Central memory CD4-positive, alpha-beta T cell (primary cell): ENCODE measurements around the gene CYB5B.
A peak's percentile ranks its signal among the peaks of the same experiment; 100 is the strongest.

Source experiments
- DNase-seq: peaks from one replicate; pipeline ENCODE4 v3.0.0; 2022
- total RNA-seq, 3 experiments: gene quantifications; one replicate each; lab custom pipeline; 2026; lab: John Stamatoyannopoulos, UW

Gene CYB5B
- total RNA-seq = 37.8 to 119 (median 71.2) reads per million in 3 experiments

DNA sequence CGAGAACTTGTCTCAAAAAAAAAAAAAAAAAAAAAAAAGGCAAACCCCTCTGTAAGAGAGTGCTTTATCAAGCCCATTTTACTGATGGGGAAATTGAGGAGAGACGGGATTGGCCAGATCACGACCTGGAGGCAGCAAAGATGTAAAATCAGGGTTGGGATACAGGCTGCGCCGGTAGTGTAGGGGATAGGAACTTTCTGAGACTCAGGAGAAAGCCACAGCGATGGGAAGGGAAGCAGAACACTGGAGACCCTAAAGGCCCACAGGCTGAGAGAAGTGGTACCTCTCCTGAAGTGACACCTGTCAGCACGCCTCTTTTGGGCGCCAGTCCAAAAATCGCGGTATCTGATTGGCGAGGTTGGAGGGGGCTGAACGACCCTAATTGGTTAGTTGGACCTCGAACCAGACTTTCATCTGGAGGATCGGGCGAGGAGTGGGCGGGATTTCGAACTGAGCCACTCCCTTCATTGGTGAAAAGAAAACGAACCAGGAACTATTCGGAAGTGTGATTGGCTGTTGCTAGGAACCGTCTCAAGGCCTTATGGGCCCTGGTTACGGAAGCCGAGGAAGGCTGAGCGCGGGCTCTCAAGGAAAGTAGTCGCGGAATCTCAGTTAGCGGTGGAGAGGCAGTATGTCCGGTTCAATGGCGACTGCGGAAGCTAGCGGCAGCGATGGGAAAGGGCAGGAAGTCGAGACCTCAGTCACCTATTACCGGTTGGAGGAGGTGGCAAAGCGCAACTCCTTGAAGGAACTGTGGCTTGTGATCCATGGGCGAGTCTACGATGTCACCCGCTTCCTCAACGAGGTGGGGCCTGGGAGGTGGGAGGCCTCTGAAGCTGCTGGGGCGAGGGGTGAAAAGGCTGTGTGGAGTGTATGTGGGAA is at the start of gene CYB5B:
Gene CYB5B, plus strand, starts transcription at position 567 of the 882 bp plus-strand sequence. Its CDS starts 65 bp downstream, at position 632.
- DNase-seq = peak; percentile 97

- no peak for DNase-seq
These were observed 47.9 kb upstream of the CYB5B start for GRCh38 chr16:69376393-69377059.

DNA sequence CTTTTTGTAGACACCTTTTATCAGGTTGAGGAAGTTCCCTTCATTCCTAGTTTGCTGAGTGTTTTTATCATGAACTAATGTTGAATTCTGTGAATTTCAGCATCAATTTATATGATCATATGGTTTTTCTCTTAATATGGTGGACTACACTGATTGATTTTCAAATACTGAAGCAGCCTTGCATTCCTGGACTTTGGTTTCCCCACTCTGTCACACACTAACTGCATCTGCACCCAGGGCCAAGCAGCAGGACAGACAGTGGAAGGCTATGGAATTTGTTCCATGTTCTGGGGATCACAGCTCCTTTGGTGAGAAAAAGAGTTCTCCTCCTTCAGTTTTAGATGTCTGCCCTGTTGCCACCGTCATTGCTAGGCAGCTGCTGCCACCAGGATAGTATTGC is 46.4 kb upstream of the CYB5B start:
- no peak for DNase-seq

- no peak for DNase-seq
These were observed 45.7 kb upstream of the CYB5B start for GRCh38 chr16:69378760-69379159.

DNA sequence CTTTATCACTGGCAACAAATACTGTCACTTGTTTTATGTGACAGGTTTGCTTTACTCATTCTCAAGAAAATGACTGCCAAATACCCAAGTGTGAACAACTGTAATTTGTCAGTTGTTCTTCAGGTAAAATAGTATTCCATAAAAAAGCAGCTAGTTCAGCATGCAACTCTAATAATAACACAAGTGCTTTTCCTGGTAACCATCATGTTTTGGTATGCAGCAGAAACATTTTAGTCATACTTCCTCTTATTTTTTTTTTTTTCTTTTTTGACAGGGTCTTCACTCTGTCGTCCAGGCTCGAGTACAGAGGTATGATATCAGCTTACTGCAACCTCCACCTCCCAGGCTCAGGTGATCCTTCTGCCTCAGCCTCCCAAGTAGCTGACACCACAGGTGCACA is 43.2 kb upstream of the CYB5B start:
- DNase-seq = no peak

DNA sequence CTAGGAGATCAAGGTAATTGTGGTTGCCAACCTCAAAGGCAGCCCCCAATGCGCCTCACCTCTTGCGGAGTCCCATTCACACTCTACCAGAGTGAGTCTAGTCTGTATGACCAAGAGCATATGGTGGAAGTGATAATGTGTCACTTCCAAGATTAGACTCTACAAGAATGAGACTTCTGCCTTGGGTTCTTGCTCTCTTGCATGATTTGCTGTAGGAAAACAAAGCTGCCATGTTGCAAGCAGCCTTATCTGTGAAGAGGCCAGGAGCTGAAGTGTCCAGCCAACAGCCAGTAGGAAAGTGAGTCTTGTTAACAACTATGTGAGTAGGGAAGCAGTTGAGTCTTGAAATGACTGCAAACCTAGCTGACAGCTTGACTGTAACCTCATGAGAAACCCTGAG is 42.0 kb upstream of the CYB5B start:
- no peak for DNase-seq

- no peak for DNase-seq
These were observed 39.4 kb upstream of the CYB5B start for GRCh38 chr16:69384974-69385373.

GRCh38 chr16:69386596-69386995 is 37.8 kb upstream of the CYB5B start:
- DNase-seq = no peak

- DNase-seq = no peak
These were observed 30.2 kb upstream of the CYB5B start for GRCh38 chr16:69393898-69394849.

DNA sequence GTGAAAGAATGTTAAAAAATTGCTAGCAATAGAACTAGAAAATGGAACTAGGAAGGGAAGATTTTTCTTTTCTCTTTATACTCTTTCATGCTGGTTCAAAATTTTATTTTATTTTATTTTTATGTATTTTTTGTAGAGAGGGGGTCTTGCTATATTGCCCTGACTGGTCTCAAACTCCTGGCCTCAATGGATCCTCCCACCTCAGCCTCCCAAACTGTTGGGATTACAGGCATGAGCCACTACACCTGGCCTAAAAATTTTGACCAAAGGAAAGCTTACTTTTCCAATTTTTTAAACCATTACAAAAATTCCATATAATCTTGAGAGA is 28.6 kb upstream of the CYB5B start:
- no peak for DNase-seq

- DNase-seq = peak; percentile 58
These were observed 28.0 kb upstream of the CYB5B start for GRCh38 chr16:69396187-69397061.

GRCh38 chr16:69397821-69398521 is 26.4 kb upstream of the CYB5B start:
- no peak for DNase-seq

GRCh38 chr16:69399361-69399760 is 25.1 kb upstream of the CYB5B start:
- no peak for DNase-seq

- no peak for DNase-seq
These were observed 22.0 kb upstream of the CYB5B start for GRCh38 chr16:69402439-69402838.

- DNase-seq = no peak
These were observed 20.1 kb upstream of the CYB5B start for GRCh38 chr16:69404275-69404805.

DNA sequence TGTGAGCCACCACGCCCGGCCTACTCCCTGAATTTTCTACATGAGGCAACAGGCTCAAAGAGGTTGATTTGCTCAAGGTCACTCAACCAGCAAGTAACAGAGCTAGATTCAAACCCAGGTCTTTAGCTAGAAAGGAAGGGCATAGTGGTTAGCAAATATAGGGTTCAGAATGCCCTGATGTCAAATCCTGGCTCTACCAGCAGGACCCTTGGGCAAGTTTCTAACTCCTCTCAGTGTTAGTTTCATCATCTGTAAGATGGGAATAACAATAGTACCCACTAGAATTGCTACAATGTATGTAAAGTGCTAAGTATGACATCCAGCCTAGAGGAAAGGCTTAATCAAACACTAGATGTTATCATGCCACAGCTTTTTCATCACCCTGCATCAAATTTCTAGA is 19.1 kb upstream of the CYB5B start:
- no peak for DNase-seq

DNA sequence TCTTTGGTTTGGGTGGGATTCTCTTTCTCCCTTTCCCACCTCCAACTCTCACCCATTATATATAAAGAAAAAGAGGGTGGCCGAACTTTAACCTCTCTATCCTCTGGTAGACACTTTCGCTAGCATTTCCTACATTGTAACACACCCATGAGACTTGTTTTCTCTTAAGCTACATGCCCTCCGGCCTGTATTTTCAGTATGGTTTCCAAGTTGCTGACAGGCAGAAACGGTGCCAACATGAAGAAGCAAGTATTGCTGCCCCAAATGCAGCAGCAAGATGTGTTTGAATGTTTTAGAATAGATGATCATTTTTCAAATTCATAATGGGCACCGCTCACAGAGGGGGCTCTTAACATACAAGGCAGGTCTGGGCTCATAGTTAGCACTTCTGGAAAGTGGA is 18.7 kb upstream of the CYB5B start:
- no peak for DNase-seq

- no peak for DNase-seq
These were observed 17.6 kb upstream of the CYB5B start for GRCh38 chr16:69406780-69407331.

GRCh38 chr16:69407702-69408323 is 16.6 kb upstream of the CYB5B start:
- no peak for DNase-seq

DNA sequence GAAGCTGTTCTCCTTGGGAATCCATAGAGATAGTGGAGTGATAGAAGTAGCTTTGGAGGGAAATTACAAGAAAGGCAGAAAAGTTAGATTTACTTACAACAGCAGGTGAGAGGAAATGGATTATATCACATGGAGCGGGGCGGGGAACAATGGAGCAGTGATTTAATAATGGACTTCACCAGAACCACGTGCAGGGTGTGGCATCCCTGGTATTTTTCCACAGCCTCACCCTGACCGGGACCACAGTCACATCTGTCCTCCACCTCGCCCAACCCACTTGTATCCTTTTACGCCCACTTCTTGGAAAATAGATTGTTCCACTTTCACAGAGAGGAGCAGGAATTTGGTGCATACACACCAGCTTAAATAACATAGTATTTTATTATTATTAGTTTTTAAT is 15.9 kb upstream of the CYB5B start:
- no peak for DNase-seq
